Measurements from ENCODE around the gene GAS2L1. TPM values are rescaled to one million over a fixed set of nuclear protein-coding genes. Genes with fewer than 3 reads are reported as not detected.

GAS2L1 gene
- polyA plus RNA-seq, 2 of the 4 experiments (the other 2 are of a cell fraction): 7.6 to 17.2 TPM

GRCh38 chr22:29334148-29334547 lies 27.7 kb downstream of the GAS2L1 start:
- no peaks in the 10 kb centered on the region for H3K9me3 ChIP-seq
- H3K4me3 ChIP-seq: no peak overlapping the region
- FAIRE-seq (no peak), DNase-seq (ENCODE audit: low read depth in 1 of 2, low spot score in 1 of 2) (no peak), ATAC-seq (no peak)
- ChIA-PET CTCF (interaction anchor here (1.3 to 1.8 kb wide), 3 partner anchors 23 to 26 kb away, joined by 3 to 5 read pairs (median 3); no protein-coding TSS in a partner anchor), POLR2A (no interaction called here)
- WGBS (ENCODE audit: missing lambda C conversion rate): 100% methylated on average over 6 of the region's 7 CpGs
- no peak for TF ChIP-seq RNF2 (IDR thresholded peaks at IDR 0.05; ENCODE audit: borderline replicate concordance, low read depth)
- no peak for TF ChIP-seq MYC (IDR thresholded peaks at IDR 0.05; ENCODE audit: borderline replicate concordance, low read length)
- no peak for TF ChIP-seq EHMT2 (IDR thresholded peaks at IDR 0.05; ENCODE audit: low read depth)
- TF ChIP-seq POLR2A (IDR thresholded peaks at IDR 0.05; ENCODE audit: low read length): no peak
- no peak for TF ChIP-seq MAX (IDR thresholded peaks at IDR 0.05)
- no peak for TF ChIP-seq HMGXB4 (CRISPR knock-in tag; IDR thresholded peaks at IDR 0.05; ENCODE audit: borderline replicate concordance)
- no peak for TF ChIP-seq RAD21 (conservative IDR thresholded peaks at IDR 0.05 in 1 of 2, IDR thresholded peaks at IDR 0.05 in 1 of 2)
- TF ChIP-seq HOXA7 (CRISPR knock-in tag; IDR thresholded peaks at IDR 0.05): no peak
- no peak for TF ChIP-seq ZSCAN20 (CRISPR knock-in tag; IDR thresholded peaks at IDR 0.05)
- no peak for TF ChIP-seq RARB (CRISPR knock-in tag; IDR thresholded peaks at IDR 0.05)
- TF ChIP-seq HDAC2 (IDR thresholded peaks at IDR 0.05): no peak
- no peak overlapping the region for H3K4me2 ChIP-seq
- H3K27ac ChIP-seq: no peak overlapping the region
- H3K4me1 ChIP-seq: peaks cover 5% of the 10 kb centered on the region; the same call in 2 of the 3 replicates

GRCh38 chr22:29334696-29335344 lies 28.4 kb downstream of the GAS2L1 start:
- POLR2A ChIA-PET: no interaction called here
- 69% methylated on average over 8 of the region's 12 CpGs for WGBS (ENCODE audit: missing lambda C conversion rate)

GRCh38 chr22:29335656-29336055 lies 29.2 kb downstream of the GAS2L1 start:
- ATAC-seq: no peak
- no peak for DNase-seq (ENCODE audit: low read depth in 1 of 2, low spot score in 1 of 2)
- Histone ChIP-seq H3K4me1 (peaks cover 5% of the 10 kb centered on the region; the same call in 2 of the 3 replicates), H3K9me3 (no peaks in the 10 kb centered on the region), H3K4me3 (no peak overlapping the region), H3K27ac (no peak overlapping the region), H3K4me2 (no peak overlapping the region)
- FAIRE-seq: no peak
- ChIA-PET CTCF (interaction anchor here (1.3 kb wide), 1 partner anchor 23 kb away, joined by 3 read pairs; no protein-coding TSS in a partner anchor), POLR2A (no interaction called here)
- whole genome bisulfite sequencing (ENCODE audit: missing lambda C conversion rate): 95% methylated on average over 8 of the region's 11 CpGs
- TF ChIP-seq BHLHE40 (IDR thresholded peaks at IDR 0.05; ENCODE audit: low read depth, low read length) (no peak), HEYL (CRISPR knock-in tag; IDR thresholded peaks at IDR 0.05) (no peak), GATA3 (IDR thresholded peaks at IDR 0.05; ENCODE audit: borderline replicate concordance) (no peak), RCOR1 (IDR thresholded peaks at IDR 0.05; ENCODE audit: low read depth, low read length) (no peak)

More at GRCh38 chr22:29334696-29335344, 28.4 kb downstream of the GAS2L1 start:
- Histone ChIP-seq H3K4me2 (no peak overlapping the region), H3K9me3 (no peaks in the 10 kb centered on the region), H3K4me1 (peaks cover 5% of the 10 kb centered on the region; the same call in 2 of the 3 replicates), H3K27ac (no peak overlapping the region), H3K4me3 (no peak overlapping the region)
- TF ChIP-seq EP300 (IDR thresholded peaks at IDR 0.05) (no peak), JUNB (IDR thresholded peaks at IDR 0.05) (no peak), ATOH8 (CRISPR knock-in tag; IDR thresholded peaks at IDR 0.05; ENCODE audit: low read depth) (no peak), GATA3 (IDR thresholded peaks at IDR 0.05; ENCODE audit: borderline replicate concordance) (no peak)
- CTCF ChIA-PET: interaction anchor here (1.3 to 1.5 kb wide), 3 partner anchors 23 to 25 kb away, joined by 3 to 5 read pairs (median 3); no protein-coding TSS in a partner anchor
- ATAC-seq (peak; percentile 15 to 71; a peak in 4 of 6 replicates), FAIRE-seq (no peak), DNase-seq (ENCODE audit: low read depth in 1 of 2, low spot score in 1 of 2) (peak in 1 of 2 experiments; percentile 15)

Data from A549 (cell line).